Gastroesophageal sphincter (tissue), 3 donors: ENCODE measurements around the gene SAP130.

Experiments
- POLR2A ChIP-seq, 2 donors: fragments of 450-650 bp; IDR thresholded peaks; one replicate each; pipeline ENCODE4 v1.6.1; 2017; ENCODE audit warnings: antibody characterized with exemption in 2 of 2, mild to moderate bottlenecking in 2 of 2, moderate library complexity in 1 of 2
- TF ChIP-seq, protein P1 (sequence below), 4 experiments: fragments of 200-600 bp in 2 of 4; fragments of 450-650 bp in 2 of 4; sonication (generic) in 1 of 4; IDR thresholded peaks; one replicate each; pipeline ENCODE4 v1.5.1; 2017 to 2019; ENCODE audit warnings: antibody characterized with exemption in 4 of 4, mild to moderate bottlenecking in 2 of 4, moderate library complexity in 2 of 4

GRCh38 chr2:128073278-128073677, 45.4 kb upstream of the SAP130 start:
- TF ChIP-seq, protein P1, sequence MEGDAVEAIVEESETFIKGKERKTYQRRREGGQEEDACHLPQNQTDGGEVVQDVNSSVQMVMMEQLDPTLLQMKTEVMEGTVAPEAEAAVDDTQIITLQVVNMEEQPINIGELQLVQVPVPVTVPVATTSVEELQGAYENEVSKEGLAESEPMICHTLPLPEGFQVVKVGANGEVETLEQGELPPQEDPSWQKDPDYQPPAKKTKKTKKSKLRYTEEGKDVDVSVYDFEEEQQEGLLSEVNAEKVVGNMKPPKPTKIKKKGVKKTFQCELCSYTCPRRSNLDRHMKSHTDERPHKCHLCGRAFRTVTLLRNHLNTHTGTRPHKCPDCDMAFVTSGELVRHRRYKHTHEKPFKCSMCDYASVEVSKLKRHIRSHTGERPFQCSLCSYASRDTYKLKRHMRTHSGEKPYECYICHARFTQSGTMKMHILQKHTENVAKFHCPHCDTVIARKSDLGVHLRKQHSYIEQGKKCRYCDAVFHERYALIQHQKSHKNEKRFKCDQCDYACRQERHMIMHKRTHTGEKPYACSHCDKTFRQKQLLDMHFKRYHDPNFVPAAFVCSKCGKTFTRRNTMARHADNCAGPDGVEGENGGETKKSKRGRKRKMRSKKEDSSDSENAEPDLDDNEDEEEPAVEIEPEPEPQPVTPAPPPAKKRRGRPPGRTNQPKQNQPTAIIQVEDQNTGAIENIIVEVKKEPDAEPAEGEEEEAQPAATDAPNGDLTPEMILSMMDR (IDR thresholded peaks at IDR 0.05): no peak
- TF ChIP-seq POLR2A (IDR thresholded peaks at IDR 0.05): no peak
